Mucosa of gallbladder (tissue), 1 donor: ENCODE data around the gene SATB2. TPM values are rescaled to one million over a fixed set of nuclear protein-coding genes. Genes with fewer than 3 reads are reported as not detected.

Experiments
- DNase-seq: peaks from one replicate; pipeline ENCODE4 v3.0.0-alpha.2; 2020; ENCODE audit warnings: low spot score
- total RNA-seq: library from RNA; stranded (reverse); gene quantifications from one replicate; pipeline ENCODE4 v1.2.1, GENCODE V29; 2021
- donor health status: DM: no; HTN: no; CAD: no.

Gene SATB2
- total RNA-seq, 1 donor from 2014 or later = 6.4 TPM

DNA sequence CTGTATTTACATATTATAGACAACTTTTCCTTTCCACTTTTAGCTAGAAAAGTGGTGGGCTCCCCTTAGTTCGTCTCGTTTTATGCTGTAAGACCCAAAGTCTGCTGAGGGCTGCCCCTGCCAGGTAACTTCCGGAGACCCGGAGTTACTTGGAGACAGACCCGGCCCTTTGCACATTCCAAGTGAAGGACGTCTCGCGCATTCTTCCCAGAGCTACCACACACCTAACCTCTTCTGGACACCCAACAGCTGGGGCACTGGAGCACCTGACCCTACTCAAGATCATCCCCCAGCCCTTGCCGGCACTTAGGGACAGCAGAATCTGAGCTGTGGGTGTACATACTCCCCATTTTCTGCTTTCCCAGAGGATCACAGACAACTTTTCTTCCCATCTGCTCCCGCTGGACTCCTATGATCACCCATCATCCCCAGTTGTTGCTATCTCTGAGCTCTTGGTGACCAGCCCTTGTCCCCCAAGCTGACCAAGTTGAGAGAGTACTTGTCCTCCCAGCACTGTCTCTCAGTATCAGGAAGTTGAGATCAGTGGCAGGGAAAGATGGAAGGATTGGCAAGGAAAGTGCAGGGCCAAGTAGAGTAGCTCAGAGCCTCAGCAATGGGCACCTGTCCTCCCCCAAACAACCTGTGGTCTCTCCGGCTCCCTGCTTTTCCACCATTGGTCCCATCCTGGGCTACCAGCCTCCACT is 8.4 kb upstream of the SATB2 start:
- no peak for DNase-seq

DNA sequence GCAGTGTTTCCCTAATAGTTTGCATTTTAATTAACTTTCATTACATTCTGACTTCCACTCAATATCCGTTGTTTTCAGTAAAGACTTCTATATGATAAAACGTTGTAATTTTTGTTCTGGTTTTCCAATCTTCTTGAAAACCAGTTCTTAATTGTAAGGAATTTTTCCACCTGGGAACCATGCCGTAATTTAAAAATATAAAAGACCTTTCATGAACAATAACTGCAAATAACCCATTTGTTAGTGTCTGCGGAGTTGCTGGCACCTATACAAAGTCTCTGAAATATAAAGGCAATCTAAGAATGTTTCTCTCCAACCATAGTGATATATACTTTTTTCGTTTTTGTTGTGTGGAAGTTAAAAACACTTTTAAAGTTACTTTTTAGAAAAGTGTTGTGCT is 7.7 kb upstream of the SATB2 start:
- no peak for DNase-seq

DNA sequence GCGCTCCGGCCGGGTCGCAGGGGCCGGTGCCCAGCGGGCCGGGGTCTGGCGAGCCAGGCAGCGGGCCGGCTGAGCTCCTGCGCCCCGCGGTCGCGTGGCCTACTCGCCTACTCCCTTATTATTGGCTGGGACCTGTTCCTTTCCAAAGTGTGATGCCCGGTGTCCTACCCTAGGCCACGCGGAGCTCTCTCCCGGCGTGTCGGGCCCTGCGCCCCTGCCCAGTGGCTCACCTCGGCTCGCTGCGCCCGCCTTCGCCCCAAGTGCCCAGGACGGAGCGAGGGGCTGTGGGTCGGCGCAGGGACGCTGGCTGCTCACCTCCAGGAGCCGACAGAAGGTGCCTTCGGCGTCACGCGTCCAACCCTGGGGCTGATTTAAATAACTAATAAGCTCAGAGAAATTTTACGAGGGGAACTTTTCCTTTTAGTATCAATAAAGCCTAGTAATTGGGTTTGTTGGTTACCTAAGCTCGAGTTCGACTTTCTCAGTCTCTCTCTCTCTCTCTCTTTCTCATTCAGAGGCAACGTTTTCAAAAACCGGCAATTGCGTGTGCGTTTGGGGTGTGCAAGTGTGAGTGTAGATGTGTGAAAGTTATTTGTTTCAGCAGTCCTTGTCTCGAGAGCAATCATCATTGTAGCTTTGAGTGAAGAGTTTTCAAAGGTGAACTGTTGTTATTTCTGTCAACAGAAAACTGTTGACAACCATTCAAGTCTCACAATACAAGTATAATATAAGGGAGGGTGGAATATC is 7.0 kb upstream of the SATB2 start:
- DNase-seq = no peak

DNA sequence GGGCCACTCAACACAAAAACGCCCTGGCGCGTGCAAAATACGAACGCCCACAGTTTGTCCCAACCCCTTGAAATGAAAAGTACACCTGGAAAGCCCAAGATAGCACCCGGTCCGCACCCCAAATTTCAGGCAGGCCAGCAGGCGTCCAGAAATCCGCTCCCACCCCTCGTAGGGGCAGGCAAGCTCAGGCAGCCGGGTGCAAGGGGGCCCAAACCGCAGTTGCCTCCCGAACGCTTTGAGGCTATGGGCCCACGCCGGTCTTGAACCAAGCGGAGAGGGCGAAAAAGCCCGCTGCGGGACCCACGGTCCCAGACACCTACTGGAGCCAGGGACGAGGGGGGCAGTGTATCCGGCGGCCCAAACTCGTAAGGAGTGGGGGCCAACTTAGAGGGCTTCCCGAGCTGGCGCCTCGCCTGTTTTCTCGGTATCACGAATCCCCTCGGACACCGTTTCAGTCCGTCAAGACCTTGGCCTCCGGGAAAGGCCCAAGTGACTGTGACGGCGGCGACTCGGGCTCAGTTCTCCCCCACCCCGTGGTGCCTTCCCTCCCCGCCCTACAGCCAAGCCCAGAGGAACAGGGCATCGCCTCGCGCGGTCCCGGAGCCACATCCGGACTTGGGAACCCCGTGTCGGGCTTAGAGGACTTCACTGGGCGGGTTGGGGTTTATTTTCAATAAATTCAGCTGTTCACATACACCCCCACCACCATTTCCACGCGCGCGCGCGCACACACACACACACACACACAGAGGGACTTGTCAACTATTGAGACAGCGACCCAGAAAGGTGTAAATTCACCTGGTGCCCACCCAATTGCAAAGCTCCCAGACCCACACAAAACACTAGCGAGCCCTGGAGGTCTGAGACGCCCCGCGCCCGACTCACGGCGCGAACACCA is 6.2 kb upstream of the SATB2 start:
- DNase-seq = no peak

DNA sequence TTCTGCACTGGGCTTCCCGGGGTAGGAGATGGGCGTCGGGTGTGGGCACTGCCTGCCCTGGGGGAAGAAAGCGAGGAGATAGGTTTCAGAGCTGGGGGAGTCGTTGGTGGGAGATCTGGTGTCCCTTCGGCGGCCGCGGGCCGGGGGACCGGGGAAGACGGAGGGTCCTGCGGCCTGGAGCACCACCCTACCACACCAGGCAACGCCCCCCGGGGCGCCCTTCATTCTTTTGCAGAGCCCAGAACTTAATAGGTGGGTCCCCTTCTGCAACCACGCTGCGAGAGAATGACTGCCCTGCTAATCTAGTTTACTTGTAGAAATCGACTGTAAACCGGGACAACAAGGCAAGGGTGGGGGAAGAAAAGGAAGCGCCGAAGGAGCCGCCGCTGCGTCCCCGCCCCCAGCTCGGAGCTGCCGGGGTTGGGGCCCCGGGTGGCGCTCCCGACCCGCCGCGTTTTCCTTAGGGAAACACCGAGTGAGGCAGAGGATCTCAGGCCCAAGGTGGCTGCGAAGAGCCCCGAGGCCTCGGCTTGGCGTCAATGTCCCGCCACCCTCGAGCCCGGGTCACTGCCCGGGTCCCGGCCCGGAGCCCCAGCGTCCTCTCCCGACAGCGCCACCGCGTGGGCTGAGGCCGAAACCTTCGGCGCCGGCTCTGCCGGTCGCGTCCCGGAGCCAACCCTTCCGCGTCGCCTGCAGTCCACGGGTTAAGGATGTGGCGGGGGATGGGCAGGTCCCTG is 5.4 kb upstream of the SATB2 start:
- DNase-seq = no peak

DNA sequence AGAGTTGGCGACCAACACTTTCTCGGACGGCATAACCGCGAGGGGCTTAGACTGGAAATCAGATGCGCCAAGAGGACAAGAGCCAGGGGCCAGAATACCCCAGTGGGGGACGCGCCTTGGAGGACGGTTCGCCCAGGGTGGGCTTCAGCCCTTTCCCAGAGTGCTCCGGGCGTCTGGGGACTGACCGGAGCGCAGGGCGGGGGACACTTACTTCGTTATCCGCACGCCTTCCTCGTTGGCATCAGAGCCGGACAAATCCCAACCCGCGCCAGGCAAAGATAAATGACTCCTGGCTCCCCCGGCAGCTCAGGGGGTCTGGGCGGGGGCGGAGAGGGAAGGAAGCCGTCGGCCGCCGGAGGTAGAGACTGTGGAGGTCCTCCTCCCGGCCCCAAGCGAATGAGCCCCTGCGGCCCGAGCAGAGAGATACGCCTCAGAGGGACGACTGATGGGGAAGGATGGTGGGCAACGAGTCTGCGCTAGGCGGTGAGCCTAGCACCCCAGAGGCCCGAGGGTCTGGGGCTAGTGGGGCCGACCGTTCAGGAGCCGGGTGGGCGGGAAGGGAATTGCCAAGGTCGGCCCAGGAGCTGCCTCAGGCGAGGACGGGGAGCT is 4.7 kb upstream of the SATB2 start:
- no peak for DNase-seq

DNA sequence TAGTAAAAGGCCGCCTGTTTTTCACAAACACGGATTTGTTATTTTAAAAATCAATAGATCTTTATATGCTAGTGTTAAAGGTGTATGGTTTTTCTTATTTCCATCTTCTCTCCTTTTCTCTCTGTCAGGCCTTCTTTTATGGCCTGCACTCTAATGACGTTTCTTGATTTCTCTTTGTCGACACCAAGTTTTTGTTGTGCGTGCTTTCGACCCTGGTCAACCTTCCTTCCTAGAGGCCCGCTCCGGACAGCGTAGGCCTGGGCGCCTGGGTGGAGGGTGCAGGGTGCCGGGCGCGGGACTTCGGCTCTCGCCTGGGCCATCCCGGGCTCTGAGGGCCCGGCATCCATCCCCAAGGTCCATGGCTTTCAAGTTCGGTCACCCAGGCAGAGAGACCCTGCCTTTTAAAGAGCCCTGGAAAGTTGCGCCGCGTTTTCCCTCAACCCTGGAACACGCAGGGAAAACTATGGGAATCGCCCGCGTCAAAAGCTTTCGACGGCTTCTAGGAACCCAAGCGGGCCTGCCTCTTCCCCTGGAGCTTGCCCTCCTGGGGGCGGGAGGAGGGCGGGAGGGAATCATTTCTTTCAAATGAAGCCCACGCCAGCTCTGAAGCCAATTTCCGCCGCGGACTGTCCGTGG is 4.1 kb upstream of the SATB2 start:
- DNase-seq = no peak

DNA sequence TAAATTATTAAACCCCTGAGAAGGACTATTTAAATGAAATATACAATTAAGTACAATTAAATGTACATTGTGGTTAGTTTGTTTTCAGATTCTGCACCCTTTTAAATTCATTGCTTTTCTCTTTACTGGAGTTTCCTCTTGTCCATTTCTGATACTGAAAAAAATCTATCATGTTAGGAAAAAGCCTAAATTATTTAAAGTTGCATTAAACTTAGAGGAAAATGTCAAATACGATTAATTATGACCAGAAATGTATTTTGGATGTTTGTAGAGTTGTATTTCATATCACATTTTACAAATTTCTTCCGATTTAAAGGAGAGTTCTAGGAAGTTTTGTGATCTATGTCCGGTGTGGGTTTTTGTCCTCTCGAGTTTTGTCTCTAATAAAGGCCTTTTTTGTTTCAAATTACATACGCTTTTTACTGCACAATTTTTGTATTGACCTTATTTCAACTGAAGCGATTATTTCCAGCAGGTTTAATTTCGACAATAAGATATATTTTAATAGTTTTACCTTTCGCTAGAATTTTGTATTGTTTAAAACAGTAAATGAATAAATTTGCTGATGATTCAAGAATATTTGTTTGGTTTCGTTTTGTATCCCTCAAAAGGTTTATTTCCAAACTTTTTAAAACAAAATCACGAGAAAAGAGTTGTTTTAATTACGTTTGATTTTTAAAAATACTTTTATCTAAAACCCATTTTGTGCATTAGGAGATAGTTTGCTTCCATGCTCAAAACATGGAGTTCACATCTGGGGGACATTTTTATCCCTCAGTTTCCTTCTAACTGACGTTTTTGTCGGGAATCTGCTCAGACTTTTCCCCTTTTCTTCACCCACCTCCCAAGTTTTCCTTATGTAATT is 3.3 kb upstream of the SATB2 start:
- no peak for DNase-seq

DNA sequence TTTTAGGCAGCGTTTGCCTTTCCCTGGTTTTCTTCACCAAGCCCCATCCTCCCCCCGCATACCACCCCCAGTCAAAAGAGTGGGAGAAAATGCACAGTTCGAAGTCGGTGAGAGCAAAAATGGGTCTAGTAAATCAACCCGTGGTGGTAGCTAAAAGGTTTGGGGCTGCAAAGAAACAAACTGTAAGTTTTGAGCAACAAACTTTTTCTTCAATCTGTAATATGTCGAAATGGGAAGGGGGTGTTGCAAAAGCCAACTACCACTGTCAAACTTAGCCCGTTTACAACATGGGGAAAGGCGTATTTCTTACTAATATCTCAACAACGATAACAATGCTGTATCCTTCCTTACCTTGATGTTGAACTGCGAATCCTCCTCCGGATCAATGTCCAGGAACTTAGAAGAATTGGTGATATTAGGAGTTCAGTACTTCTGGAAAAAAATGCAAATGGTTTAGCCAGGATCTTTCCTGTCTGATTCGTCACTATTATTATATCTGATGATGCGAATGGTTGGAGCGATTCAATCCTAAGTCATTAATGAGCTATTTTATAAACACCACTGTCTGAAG is 2.4 kb upstream of the SATB2 start:
- DNase-seq = no peak

DNA sequence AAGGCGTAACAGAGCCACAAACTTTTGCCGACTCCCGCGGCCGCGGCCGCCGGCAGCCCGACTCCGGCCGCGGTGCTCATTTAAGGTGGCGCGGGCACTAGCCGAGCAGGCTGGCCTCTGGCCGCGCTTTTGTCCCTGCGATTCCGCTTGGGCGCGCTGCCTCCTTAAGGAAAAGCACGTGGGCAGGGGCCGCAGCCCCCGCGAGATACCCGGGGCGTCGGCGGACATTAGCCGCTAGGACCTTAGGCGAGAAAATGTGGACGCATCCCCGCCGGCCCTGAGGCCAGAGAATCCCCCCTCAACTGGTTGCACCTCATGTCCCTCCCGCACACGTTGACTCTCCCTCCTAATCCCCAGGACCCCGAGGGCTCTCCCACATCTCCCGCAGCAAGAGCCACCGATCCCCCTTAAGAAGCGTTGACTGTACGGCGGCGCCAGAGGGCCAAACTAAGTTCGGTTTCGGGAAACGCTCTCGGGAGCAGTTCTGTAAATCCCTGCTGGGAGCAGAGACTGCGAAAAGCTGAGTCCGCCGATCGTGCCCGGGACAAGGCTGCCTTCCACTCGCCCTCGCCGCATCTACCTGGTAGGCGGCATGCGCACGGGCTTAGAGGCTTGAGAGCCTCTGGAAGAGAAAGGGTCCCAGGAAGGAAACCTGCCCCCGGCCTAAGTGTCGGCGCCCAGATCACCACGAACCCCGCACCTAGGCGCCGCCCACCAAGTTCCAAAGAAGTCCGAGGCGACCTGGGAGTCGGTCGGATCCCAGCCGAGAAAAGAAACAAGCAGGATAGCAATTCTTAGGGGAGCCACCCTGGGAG is 1.8 kb upstream of the SATB2 start:
- peak; percentile 92 for DNase-seq

DNA sequence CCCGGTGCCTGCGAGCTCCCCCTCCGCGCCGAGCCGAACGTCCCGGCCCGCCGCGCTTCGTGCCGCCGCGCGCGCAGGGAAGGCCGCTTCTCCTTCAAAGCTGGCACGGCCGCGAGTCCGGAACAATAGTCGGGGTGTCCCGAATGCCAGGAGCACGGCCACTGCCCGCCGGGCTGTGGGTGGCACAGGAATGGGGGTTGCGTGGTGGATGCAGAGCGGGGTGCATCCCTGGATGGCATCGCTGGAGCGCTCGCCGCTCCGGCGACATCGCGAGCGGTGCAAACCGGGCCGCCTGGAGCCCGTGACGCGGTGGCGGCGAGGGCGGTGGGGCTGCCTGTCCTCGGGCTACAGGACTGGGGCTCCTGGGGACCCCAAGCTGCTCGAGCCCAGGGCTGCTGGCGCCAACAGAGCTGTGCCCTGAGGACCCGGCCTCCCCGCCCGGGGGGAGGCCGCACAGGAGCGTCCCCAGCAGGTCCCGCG is 1.1 kb upstream of the SATB2 start:
- no peak for DNase-seq

DNA sequence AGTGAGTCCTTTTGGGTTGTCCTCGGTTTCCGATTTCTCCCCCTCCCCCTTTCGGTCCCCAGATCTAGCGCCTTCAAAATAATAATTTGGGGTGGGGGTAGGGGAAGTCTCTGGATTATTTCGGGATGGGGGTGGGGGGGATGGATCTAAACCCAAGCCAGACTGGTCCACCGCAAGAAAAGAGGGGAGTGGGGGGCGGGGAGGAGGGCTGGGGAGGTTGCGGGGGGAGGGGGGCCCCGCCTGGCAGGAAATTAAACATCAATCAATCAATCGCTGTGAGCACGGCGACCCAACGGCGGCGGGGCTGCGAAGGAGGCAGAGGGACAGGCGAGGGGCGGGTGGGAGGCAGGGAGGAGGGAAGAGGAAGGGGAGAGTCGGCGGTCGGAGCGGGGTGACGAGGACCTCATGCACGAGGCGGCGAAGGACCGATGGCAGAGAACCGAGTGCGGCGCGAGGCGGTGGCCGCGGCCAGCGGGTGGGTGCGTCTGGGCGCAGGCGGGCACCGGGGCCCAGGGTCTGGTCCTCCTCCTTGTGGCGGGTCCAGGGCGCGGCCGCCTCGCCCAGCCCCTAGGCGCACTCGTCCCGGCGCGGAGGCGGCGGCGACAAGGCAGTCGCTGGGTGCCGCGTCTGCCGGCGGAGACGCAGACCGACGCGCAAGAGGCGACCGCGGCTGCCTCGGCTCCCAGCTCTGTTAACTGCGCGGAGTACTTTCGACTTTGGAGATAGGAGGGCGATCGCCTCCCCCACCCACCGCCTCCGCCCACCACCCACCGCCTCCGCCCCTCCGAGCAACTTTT is 468 bp upstream of the SATB2 start:
- no peak for DNase-seq

DNA sequence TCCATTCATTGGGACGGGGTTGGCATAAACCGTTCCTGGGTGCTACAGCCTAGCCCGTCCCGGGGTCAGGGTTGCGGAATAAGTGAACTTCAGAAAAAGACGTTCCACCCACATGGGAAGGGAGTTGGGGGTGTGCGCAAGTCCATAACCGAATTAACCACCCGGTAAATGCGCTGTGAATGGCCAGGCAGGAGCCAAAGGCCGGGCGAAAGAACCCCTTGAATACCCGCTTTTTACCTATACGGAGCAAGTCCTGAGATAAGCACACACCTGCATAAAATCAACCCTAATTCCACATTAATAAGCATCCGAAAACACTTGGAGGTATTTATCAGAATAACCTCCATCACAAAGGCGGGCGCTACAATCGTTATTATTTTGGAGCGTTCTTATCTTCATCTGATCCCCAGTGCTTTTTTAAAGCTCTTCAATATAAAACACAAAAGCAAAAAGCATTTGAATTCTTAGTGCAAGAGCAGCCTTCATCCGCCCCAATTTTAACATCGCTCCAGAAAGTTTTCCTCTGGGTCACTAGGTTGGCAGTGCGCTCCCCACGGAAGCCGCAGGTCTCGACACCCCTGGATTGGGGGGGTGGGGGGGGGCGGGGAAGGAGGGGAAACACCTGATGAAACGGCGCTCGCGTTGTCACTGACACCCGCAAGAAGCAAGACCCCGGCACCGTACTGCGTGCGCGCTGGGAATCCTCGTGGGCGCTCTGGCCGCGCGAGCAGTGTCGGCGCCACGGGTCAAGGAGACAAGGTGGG is 1.2 kb downstream of the SATB2 start:
- DNase-seq = no peak

DNA sequence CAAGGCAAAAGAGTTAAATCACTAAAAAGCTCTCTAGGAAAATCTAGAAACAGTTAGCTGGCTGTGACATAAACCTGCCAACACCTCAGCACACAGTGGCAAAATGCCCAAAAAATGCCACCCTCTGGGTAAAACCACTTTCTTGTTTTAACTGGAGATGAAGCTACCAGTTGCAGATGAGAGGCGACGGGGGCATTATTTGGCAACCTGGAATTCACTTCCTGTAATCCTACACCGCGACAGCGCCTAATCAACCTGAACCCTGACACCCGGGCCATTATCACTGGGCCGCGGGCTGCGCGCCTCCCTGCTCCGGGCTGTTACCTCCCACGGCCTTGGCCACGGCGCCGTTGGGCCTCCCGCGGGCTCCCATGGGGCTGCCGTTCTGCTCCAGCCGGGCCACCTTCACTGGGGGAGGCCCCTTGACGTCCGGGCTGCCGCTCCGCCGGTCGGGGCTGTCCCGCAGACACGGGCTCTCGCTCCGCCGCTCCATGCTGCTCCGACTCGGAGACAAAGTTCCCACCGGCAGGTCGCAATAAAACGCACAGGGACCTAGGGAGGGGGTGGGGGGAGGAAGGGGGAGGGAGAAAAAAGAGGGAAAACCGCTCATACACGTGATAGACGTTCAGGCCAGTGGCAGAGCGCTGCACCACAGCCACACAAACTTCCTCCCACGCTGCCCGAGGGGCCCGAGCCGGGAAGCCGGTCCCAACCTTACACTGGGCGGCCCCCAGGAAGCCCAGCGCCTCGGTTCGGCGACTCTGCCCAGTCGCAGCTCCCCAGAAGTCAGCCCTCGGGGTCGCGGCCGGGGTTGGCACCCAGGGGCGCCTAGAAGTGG is 2.0 kb downstream of the SATB2 start:
- DNase-seq = no peak

DNA sequence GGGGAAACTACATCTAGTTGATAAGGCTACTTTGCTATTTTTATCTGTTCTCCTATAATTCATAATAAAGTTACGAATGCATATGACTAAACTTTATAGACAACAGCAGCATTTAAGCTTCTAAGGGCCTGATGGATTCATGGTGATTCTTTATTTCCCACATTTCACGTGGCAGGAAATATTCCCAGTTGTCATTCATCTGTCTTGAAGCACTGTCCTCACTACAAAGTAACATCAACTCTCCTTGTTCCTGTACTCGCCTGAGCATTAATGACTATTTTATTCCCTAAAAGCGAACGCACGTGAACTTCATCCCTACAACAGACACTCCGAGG is 2.6 kb downstream of the SATB2 start:
- DNase-seq = no peak

DNA sequence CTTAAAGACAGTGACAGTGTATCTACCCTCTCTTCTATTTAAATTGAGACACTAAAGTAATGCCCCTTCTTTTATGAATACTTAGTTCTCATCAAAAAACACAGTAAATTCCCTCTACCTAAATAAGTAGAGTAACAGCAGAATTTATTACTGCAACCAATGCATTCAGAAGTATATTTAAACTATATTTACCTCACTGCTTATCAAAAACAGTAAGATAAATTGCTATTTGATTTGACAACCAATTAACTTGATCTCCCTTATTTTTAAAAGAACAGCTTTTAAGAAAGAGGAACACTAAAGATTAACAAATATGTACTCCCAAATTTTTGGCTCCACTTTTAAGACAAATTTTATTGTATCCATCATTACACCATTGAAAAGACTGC is 4.8 kb downstream of the SATB2 start:
- DNase-seq = no peak
